A549 (cell line): ENCODE results near the gene CNDP1. TPM values are rescaled to one million over a fixed set of nuclear protein-coding genes. Genes with fewer than 3 reads are reported as not detected.

Experiments
- ATAC-seq, 2 experiments: fragments of 200-7000 bp in 1 of 2; fragments of >200 bp in 1 of 2; cut with Nextera tagmentation in 1 of 2; cut with Tn5 transposase in 1 of 2; 3 replicates each; pipeline versions ENCODE4 v1.8.0 to v1.9.1; 2018 to 2020; ENCODE audit warnings: mild to moderate bottlenecking in 1 of 2, moderate library complexity in 1 of 2
- CTCF ChIA-PET: fragments of 300-600 bp; sonication (Branson Sonifier 250); formaldehyde crosslinking; extraction: SDS; loops from one replicate; lab custom pipeline; 2021; ENCODE audit warnings: antibody characterized with exemption, inconsistent platforms; lab: Yijun Ruan, JAX
- POLR2A ChIA-PET: fragments of 350-600 bp; formaldehyde crosslinking; extraction: SDS; loops from one replicate; lab custom pipeline; 2021; ENCODE audit warnings: antibody characterized with exemption, inconsistent platforms; lab: Yijun Ruan, JAX
- DNase-seq, 2 experiments: peaks; one replicate each; pipeline versions ENCODE4 v3.0.0 to v3.0.0-alpha.2; 2011 to 2016; ENCODE audit warnings: low read depth in 1 of 2, low spot score in 1 of 2
- FAIRE-seq: peaks from 2 replicates; lab custom pipeline; 2011; peaks lifted over from hg19 to GRCh38; lab: Jason Lieb, UNC
- H3K27ac ChIP-seq, 2 experiments: fragments of >200 bp; sonication (Bioruptor Twin); formaldehyde crosslinking; 3 replicates each; pipeline ENCODE4 v1.5.1; 2016 to 2017
- H3K4me1 ChIP-seq: fragments of >200 bp; sonication (Bioruptor Twin); formaldehyde crosslinking; 3 replicates; pipeline ENCODE4 v1.6.1; 2016
- H3K4me2 ChIP-seq: fragments of >200 bp; sonication (Bioruptor Twin); formaldehyde crosslinking; 3 replicates; pipeline ENCODE4 v1.6.1; 2016
- H3K4me3 ChIP-seq: fragments of >200 bp; sonication (Bioruptor Twin); formaldehyde crosslinking; 3 replicates; pipeline ENCODE4 v1.5.1; 2016
- H3K9me3 ChIP-seq: fragments of >200 bp; sonication (Bioruptor Twin); formaldehyde crosslinking; 3 replicates; pipeline ENCODE4 v1.6.1; 2016
- CBX2 ChIP-seq: fragments of 200-600 bp; sonication (generic); IDR thresholded peaks from 2 replicates; pipeline ENCODE4 v1.6.1; 2016; ENCODE audit warnings: low read depth, mild to moderate bottlenecking, borderline replicate concordance
- CHD2 ChIP-seq: fragments of 150-350 bp; IDR thresholded peaks from 2 replicates; pipeline ENCODE4 v1.6.1; 2014; ENCODE audit warnings: low read length; ENCODE audit not compliant: partially characterized antibody
- EP300 ChIP-seq, 2 experiments: fragments of >200 bp; sonication (Bioruptor Twin); formaldehyde crosslinking; IDR thresholded peaks; 2 replicates in 1 of 2; 3 replicates in 1 of 2; pipeline ENCODE4 v1.6.1; 2016 to 2017
- HDAC2 ChIP-seq: fragments of 200-600 bp; sonication (generic); IDR thresholded peaks from 2 replicates; pipeline ENCODE4 v1.6.1; 2016
- JUN ChIP-seq, 2 experiments: fragments of >200 bp; sonication (Bioruptor Twin); formaldehyde crosslinking; IDR thresholded peaks; 2 replicates in 1 of 2; 3 replicates in 1 of 2; pipeline ENCODE4 v1.6.1; 2016 to 2017
- JUNB ChIP-seq: fragments of >200 bp; sonication (Bioruptor Twin); formaldehyde crosslinking; IDR thresholded peaks from 2 replicates; pipeline ENCODE4 v1.6.1; 2016
- KDM1A ChIP-seq: fragments of 200-600 bp; sonication (generic); IDR thresholded peaks from 2 replicates; pipeline ENCODE4 v1.6.1; 2016; ENCODE audit warnings: low read depth, mild to moderate bottlenecking
- RARB ChIP-seq: fragments of 250-450 bp; sonication (Bioruptor Pico); IDR thresholded peaks from 2 replicates; pipeline ENCODE4 v1.8.0; 2021; ENCODE audit warnings: mild to moderate bottlenecking, moderate library complexity
- RCOR1 ChIP-seq: fragments of 150-350 bp; IDR thresholded peaks from 2 replicates; pipeline ENCODE4 v1.6.1; 2014; ENCODE audit warnings: antibody characterized with exemption, low read length, low read depth
- RFX5 ChIP-seq: fragments of 450-650 bp; IDR thresholded peaks from 2 replicates; pipeline ENCODE4 v1.7.1; 2014; ENCODE audit warnings: antibody characterized with exemption, mild to moderate bottlenecking, moderate library complexity
- SMC3 ChIP-seq: fragments of >200 bp; sonication (Bioruptor Twin); formaldehyde crosslinking; IDR thresholded peaks from 3 replicates; pipeline ENCODE4 v1.6.1; 2018; ENCODE audit warnings: inconsistent platforms
- ZNF302 ChIP-seq: fragments of 250-450 bp; sonication (Bioruptor Pico); IDR thresholded peaks from 2 replicates; pipeline ENCODE4 v1.9.0; 2021; ENCODE audit warnings: inconsistent platforms, mild to moderate bottlenecking, moderate library complexity
- WGBS: methylation state at CpG from one replicate; pipeline ENCODE4 v1.1.6; 2017; ENCODE audit errors: missing lambda C conversion rate; 5-methylcytosine and 5-hydroxymethylcytosine counted together
- polyA minus RNA-seq: library from RNA; depleted of rRNA, polyadenylated mRNA; stranded (reverse); fragments of >200 nt; gene quantifications from 2 replicates; pipeline ENCODE4 v1.2.3, GENCODE V29; 2011; rRNA and poly(A)+ RNA removed
- polyA plus RNA-seq, 4 experiments: library from polyadenylated mRNA; depleted of rRNA in 3 of 4; stranded (reverse); fragments of >200 nt; fragmentation: RNase III in 1 of 4; extraction: RNeasy Plus Mini Kit Qiagen cat#74134 plus additional on column Dnase treatment in 1 of 4; gene quantifications; 2 replicates in 3 of 4; 3 replicates in 1 of 4; pipeline ENCODE4 v1.2.3, GENCODE V29; 2011 to 2017
- TF ChIP-seq, protein P1 (sequence below): fragments of 450-650 bp; IDR thresholded peaks from 2 replicates; pipeline ENCODE4 v1.6.1; 2014; ENCODE audit warnings: antibody characterized with exemption
- TF ChIP-seq, protein P2 (sequence below): fragments of 200-600 bp; sonication (generic); IDR thresholded peaks from 2 replicates; pipeline ENCODE4 v1.6.1; 2016; ENCODE audit warnings: antibody characterized with exemption, mild to moderate bottlenecking, moderate library complexity
- TF ChIP-seq, protein P3 (sequence below): fragments of 250-450 bp; sonication (Bioruptor Pico); IDR thresholded peaks from 2 replicates; pipeline ENCODE4 v1.5.0; 2021; ENCODE audit warnings: mild to moderate bottlenecking, moderate library complexity, borderline replicate concordance

The CNDP1 gene, protein sequence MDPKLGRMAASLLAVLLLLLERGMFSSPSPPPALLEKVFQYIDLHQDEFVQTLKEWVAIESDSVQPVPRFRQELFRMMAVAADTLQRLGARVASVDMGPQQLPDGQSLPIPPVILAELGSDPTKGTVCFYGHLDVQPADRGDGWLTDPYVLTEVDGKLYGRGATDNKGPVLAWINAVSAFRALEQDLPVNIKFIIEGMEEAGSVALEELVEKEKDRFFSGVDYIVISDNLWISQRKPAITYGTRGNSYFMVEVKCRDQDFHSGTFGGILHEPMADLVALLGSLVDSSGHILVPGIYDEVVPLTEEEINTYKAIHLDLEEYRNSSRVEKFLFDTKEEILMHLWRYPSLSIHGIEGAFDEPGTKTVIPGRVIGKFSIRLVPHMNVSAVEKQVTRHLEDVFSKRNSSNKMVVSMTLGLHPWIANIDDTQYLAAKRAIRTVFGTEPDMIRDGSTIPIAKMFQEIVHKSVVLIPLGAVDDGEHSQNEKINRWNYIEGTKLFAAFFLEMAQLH
- 0.16 TPM in 1 of 2 replicates, not detected in the other for polyA plus RNA-seq (2011; rRNA removed)
- not detected in 2 replicates for polyA plus RNA-seq (2012; cell fraction: cytosol; rRNA removed)
- not detected in 2 replicates for polyA plus RNA-seq (2012; cell fraction: nucleus; rRNA removed)
- not detected in 3 replicates for polyA plus RNA-seq (2017; fragmentation: RNase III; extraction: RNeasy Plus Mini Kit Qiagen cat#74134 plus additional on column Dnase treatment)
- not detected in 2 replicates for polyA minus RNA-seq

DNA sequence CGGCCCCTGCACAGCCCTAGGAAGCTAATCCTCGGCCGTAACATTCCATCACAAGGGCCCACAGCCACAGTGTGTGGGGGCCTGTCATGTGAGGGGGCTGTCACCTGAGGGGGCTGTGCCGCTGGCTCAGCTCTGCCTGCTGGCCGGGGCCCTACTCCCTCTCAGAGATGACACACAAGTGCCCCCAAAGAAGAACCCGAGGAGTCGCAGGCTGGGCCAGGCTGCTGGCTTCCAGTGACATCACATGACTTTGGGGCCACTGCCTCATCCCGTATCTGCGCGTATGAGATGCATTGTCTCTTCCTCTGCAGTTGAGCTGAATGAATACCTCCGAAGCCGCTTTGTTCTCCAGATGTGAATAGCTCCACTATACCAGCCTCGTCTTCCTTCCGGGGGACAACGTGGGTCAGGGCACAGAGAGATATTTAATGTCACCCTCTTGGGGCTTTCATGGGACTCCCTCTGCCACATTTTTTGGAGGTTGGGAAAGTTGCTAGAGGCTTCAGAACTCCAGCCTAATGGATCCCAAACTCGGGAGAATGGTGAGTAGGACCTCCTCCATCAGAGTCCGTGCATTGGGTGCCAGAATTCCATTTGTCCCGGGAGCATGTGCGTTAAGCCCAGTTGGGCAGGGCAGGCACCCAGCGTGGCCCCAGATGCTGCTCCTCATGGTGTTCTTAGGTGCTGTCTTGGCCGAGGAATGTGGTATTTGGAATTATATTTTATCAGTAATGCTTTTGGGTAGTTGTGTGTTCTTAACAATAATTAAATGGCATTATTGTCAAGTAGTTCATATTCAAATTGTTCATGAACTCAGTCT is at the start of gene CNDP1:
CNDP1 (plus strand) TSS at position 351 of the 820 bp plus-strand sequence; CDS start at position 519, 168 bp downstream.
- Histone ChIP-seq H3K4me2 (no peak within 1 kb of the TSS), H3K4me3 (no peak within 1 kb of the TSS), H3K9me3 (no peaks in the 10 kb centered on the region), H3K27ac (no peak within 1 kb of the TSS), H3K4me1 (no peaks in the 10 kb centered on the region)
- FAIRE-seq (no peak), ATAC-seq (no peak)
- CTCF ChIA-PET, result interaction anchor here (0.7 to 1.4 kb wide), 2 partner anchors 13 to 18 kb away, joined by 3 to 5 read pairs; no protein-coding TSS in a partner anchor
- 60% methylated on average over 10 of the region's 21 CpGs for WGBS
- TF ChIP-seq, protein P1, sequence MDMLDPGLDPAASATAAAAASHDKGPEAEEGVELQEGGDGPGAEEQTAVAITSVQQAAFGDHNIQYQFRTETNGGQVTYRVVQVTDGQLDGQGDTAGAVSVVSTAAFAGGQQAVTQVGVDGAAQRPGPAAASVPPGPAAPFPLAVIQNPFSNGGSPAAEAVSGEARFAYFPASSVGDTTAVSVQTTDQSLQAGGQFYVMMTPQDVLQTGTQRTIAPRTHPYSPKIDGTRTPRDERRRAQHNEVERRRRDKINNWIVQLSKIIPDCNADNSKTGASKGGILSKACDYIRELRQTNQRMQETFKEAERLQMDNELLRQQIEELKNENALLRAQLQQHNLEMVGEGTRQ, result no peak
- TF ChIP-seq CBX2 (no peak), RCOR1 (no peak), KDM1A (no peak), JUNB (no peak), SMC3 (no peak), CHD2 (no peak), HDAC2 (no peak), RARB (no peak), RFX5 (no peak), EP300 (IDR thresholded peaks at IDR 0.05) (no peak), ZNF302 (no peak), JUN (IDR thresholded peaks at IDR 0.05) (no peak)
- TF ChIP-seq, protein P2, sequence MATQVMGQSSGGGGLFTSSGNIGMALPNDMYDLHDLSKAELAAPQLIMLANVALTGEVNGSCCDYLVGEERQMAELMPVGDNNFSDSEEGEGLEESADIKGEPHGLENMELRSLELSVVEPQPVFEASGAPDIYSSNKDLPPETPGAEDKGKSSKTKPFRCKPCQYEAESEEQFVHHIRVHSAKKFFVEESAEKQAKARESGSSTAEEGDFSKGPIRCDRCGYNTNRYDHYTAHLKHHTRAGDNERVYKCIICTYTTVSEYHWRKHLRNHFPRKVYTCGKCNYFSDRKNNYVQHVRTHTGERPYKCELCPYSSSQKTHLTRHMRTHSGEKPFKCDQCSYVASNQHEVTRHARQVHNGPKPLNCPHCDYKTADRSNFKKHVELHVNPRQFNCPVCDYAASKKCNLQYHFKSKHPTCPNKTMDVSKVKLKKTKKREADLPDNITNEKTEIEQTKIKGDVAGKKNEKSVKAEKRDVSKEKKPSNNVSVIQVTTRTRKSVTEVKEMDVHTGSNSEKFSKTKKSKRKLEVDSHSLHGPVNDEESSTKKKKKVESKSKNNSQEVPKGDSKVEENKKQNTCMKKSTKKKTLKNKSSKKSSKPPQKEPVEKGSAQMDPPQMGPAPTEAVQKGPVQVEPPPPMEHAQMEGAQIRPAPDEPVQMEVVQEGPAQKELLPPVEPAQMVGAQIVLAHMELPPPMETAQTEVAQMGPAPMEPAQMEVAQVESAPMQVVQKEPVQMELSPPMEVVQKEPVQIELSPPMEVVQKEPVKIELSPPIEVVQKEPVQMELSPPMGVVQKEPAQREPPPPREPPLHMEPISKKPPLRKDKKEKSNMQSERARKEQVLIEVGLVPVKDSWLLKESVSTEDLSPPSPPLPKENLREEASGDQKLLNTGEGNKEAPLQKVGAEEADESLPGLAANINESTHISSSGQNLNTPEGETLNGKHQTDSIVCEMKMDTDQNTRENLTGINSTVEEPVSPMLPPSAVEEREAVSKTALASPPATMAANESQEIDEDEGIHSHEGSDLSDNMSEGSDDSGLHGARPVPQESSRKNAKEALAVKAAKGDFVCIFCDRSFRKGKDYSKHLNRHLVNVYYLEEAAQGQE, result no peak
- TF ChIP-seq, protein P3, sequence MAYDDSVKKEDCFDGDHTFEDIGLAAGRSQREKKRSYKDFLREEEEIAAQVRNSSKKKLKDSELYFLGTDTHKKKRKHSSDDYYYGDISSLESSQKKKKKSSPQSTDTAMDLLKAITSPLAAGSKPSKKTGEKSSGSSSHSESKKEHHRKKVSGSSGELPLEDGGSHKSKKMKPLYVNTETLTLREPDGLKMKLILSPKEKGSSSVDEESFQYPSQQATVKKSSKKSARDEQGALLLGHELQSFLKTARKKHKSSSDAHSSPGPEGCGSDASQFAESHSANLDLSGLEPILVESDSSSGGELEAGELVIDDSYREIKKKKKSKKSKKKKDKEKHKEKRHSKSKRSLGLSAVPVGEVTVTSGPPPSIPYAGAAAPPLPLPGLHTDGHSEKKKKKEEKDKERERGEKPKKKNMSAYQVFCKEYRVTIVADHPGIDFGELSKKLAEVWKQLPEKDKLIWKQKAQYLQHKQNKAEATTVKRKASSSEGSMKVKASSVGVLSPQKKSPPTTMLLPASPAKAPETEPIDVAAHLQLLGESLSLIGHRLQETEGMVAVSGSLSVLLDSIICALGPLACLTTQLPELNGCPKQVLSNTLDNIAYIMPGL (CRISPR knock-in tag), result no peak
- TF ChIP-seq, all 56 proteins: peak for 0
- POLR2A ChIA-PET, result no interaction called here
- no peak for DNase-seq
